Stimulated activated memory B cell treated with anti-CD40 and anti-IgM and Interleukin-4, amounts not matched to agents 10 μg/mL and 1 μg/mL and 100 μg/mL, for 72 hours (primary cell): ENCODE data around the gene ROBO4.

ENCODE experiments used
- ATAC-seq: fragments of 150-1000 bp; cut with Tn5 transposase; 2 replicates; pipeline ENCODE4 v1.10.0; 2021
- H3K27ac Mint-ChIP-seq: one replicate; pipeline ENCODE4 v1.8.0; 2022; ENCODE audit warnings: mild to moderate bottlenecking, mixed read lengths
- H3K27me3 Mint-ChIP-seq: one replicate; pipeline ENCODE4 v1.8.0; 2022; ENCODE audit warnings: mixed read lengths
- H3K36me3 Mint-ChIP-seq: one replicate; pipeline ENCODE4 v1.8.0; 2022; ENCODE audit warnings: mixed read lengths
- H3K4me1 Mint-ChIP-seq: one replicate; pipeline ENCODE4 v1.8.0; 2022; ENCODE audit warnings: mixed read lengths
- H3K4me3 Mint-ChIP-seq: one replicate; pipeline ENCODE4 v1.8.0; 2022; ENCODE audit warnings: mild to moderate bottlenecking, moderate library complexity, mixed read lengths
- H3K9me3 Mint-ChIP-seq: one replicate; pipeline ENCODE4 v1.8.0; 2022; ENCODE audit warnings: mixed read lengths

ROBO4 gene

GRCh38 chr11:124897674-124898262, at the start of gene ROBO4:
ROBO4 (minus strand) TSS chr11:124897865; CDS start chr11:124897795, 70 bp downstream.
- no peak for ATAC-seq
- no peak within 1 kb of the TSS for H3K4me3 Mint-ChIP-seq
- no peaks in the 10 kb centered on the region for H3K36me3 Mint-ChIP-seq
- H3K9me3 Mint-ChIP-seq = no peaks in the 10 kb centered on the region
- H3K27ac Mint-ChIP-seq = no peak within 1 kb of the TSS
- no peaks in the 10 kb centered on the region for H3K4me1 Mint-ChIP-seq
- H3K27me3 Mint-ChIP-seq = peaks cover 57% of the 10 kb centered on the region

GRCh38 chr11:124946735-124947141, 49.1 kb upstream of the ROBO4 start:
- Mint-ChIP-seq H3K27me3 (peaks cover 9% of the 10 kb centered on the region), H3K36me3 (no peaks in the 10 kb centered on the region), H3K27ac (no peak overlapping the region), H3K4me3 (no peak overlapping the region), H3K9me3 (peaks cover 8% of the 10 kb centered on the region), H3K4me1 (no peaks in the 10 kb centered on the region)
- no peak for ATAC-seq

GRCh38 chr11:124945826-124946225, 48.2 kb upstream of the ROBO4 start:
- H3K4me3 Mint-ChIP-seq = no peak overlapping the region
- H3K27me3 Mint-ChIP-seq = peaks cover 9% of the 10 kb centered on the region
- peaks cover 8% of the 10 kb centered on the region for H3K9me3 Mint-ChIP-seq
- no peaks in the 10 kb centered on the region for H3K36me3 Mint-ChIP-seq
- no peak overlapping the region for H3K27ac Mint-ChIP-seq
- ATAC-seq = no peak
- H3K4me1 Mint-ChIP-seq = no peaks in the 10 kb centered on the region

GRCh38 chr11:124944565-124944964, 46.9 kb upstream of the ROBO4 start:
- Mint-ChIP-seq H3K27me3 (peaks cover 19% of the 10 kb centered on the region), H3K36me3 (no peaks in the 10 kb centered on the region), H3K9me3 (peaks cover 8% of the 10 kb centered on the region), H3K4me1 (no peaks in the 10 kb centered on the region), H3K27ac (no peak overlapping the region), H3K4me3 (no peak overlapping the region)
- ATAC-seq = no peak

GRCh38 chr11:124943741-124944140, 46.1 kb upstream of the ROBO4 start:
- H3K27ac Mint-ChIP-seq = no peak overlapping the region
- H3K4me3 Mint-ChIP-seq = no peak overlapping the region
- H3K4me1 Mint-ChIP-seq = no peaks in the 10 kb centered on the region
- H3K36me3 Mint-ChIP-seq = no peaks in the 10 kb centered on the region
- no peak for ATAC-seq
- H3K27me3 Mint-ChIP-seq = peaks cover 26% of the 10 kb centered on the region
- H3K9me3 Mint-ChIP-seq = peaks cover 7% of the 10 kb centered on the region

GRCh38 chr11:124943254-124943616, 45.6 kb upstream of the ROBO4 start:
- Mint-ChIP-seq H3K27ac (no peak overlapping the region), H3K36me3 (no peaks in the 10 kb centered on the region), H3K27me3 (peaks cover 26% of the 10 kb centered on the region), H3K4me1 (no peaks in the 10 kb centered on the region), H3K4me3 (no peak overlapping the region), H3K9me3 (peaks cover 3% of the 10 kb centered on the region)
- no peak for ATAC-seq

GRCh38 chr11:124942466-124943253, 45.0 kb upstream of the ROBO4 start:
- no peak for ATAC-seq
- no peaks in the 10 kb centered on the region for H3K9me3 Mint-ChIP-seq
- H3K27ac Mint-ChIP-seq = no peak overlapping the region
- H3K27me3 Mint-ChIP-seq = peaks cover 26% of the 10 kb centered on the region
- H3K4me1 Mint-ChIP-seq = no peaks in the 10 kb centered on the region
- no peaks in the 10 kb centered on the region for H3K36me3 Mint-ChIP-seq
- H3K4me3 Mint-ChIP-seq = no peak overlapping the region

GRCh38 chr11:124941703-124942102, 44.0 kb upstream of the ROBO4 start:
- Mint-ChIP-seq H3K4me1 (no peaks in the 10 kb centered on the region), H3K27me3 (peaks cover 26% of the 10 kb centered on the region), H3K9me3 (no peaks in the 10 kb centered on the region), H3K27ac (no peak overlapping the region), H3K4me3 (no peak overlapping the region), H3K36me3 (no peaks in the 10 kb centered on the region)
- ATAC-seq = no peak

GRCh38 chr11:124938970-124939369, 41.3 kb upstream of the ROBO4 start:
- no peak overlapping the region for H3K4me3 Mint-ChIP-seq
- no peaks in the 10 kb centered on the region for H3K9me3 Mint-ChIP-seq
- H3K27ac Mint-ChIP-seq = no peak overlapping the region
- no peak for ATAC-seq
- peaks cover 23% of the 10 kb centered on the region for H3K27me3 Mint-ChIP-seq
- no peaks in the 10 kb centered on the region for H3K4me1 Mint-ChIP-seq
- no peaks in the 10 kb centered on the region for H3K36me3 Mint-ChIP-seq

- no peak for ATAC-seq
- Mint-ChIP-seq H3K4me3 (no peak overlapping the region), H3K4me1 (no peaks in the 10 kb centered on the region), H3K9me3 (no peaks in the 10 kb centered on the region), H3K27me3 (peaks cover 17% of the 10 kb centered on the region), H3K36me3 (no peaks in the 10 kb centered on the region), H3K27ac (no peak overlapping the region)
Observed at GRCh38 chr11:124938206-124938765, 40.6 kb upstream of the ROBO4 start.

- H3K27me3 Mint-ChIP-seq = peaks cover 17% of the 10 kb centered on the region
- no peaks in the 10 kb centered on the region for H3K4me1 Mint-ChIP-seq
- no peaks in the 10 kb centered on the region for H3K9me3 Mint-ChIP-seq
- H3K4me3 Mint-ChIP-seq = no peak overlapping the region
- H3K36me3 Mint-ChIP-seq = no peaks in the 10 kb centered on the region
- no peak for ATAC-seq
- no peak overlapping the region for H3K27ac Mint-ChIP-seq
Observed at GRCh38 chr11:124937336-124937935, 39.8 kb upstream of the ROBO4 start.

- no peaks in the 10 kb centered on the region for H3K36me3 Mint-ChIP-seq
- peaks cover 17% of the 10 kb centered on the region for H3K27me3 Mint-ChIP-seq
- H3K9me3 Mint-ChIP-seq = no peaks in the 10 kb centered on the region
- peaks cover under 1% of the 10 kb centered on the region for H3K4me1 Mint-ChIP-seq
- no peak within 1 kb of the TSS for H3K27ac Mint-ChIP-seq
- ATAC-seq = no peak
- no peak within 1 kb of the TSS for H3K4me3 Mint-ChIP-seq
Observed at GRCh38 chr11:124935548-124936514, 38.2 kb upstream of the ROBO4 start, which contains the start of gene HEPACAM. HEPACAM (minus strand) TSS chr11:124936047; CDS start chr11:124936006, 41 bp downstream.

- Mint-ChIP-seq H3K4me1 (peaks cover 5% of the 10 kb centered on the region), H3K9me3 (no peaks in the 10 kb centered on the region), H3K36me3 (no peaks in the 10 kb centered on the region), H3K4me3 (no peak overlapping the region), H3K27me3 (peaks cover 11% of the 10 kb centered on the region), H3K27ac (no peak overlapping the region)
- ATAC-seq = no peak
Observed at GRCh38 chr11:124934862-124935547, 37.3 kb upstream of the ROBO4 start.

- Mint-ChIP-seq H3K36me3 (no peaks in the 10 kb centered on the region), H3K4me3 (no peak overlapping the region), H3K27ac (no peak overlapping the region), H3K27me3 (no peaks in the 10 kb centered on the region), H3K9me3 (no peaks in the 10 kb centered on the region), H3K4me1 (peaks cover 5% of the 10 kb centered on the region)
- ATAC-seq = peak; percentile 36
Observed at GRCh38 chr11:124930799-124931198, 33.1 kb upstream of the ROBO4 start.
